Measurements from ENCODE around the gene TRPV6.

GRCh38 chr7:142881586-142882337 lies 3.8 kb downstream of the TRPV6 start:
- TF ChIP-seq CTCF (IDR thresholded peaks at IDR 0.05; ENCODE audit: poor library complexity) = no peak
- no peak for TF ChIP-seq EZH2 (IDR thresholded peaks at IDR 0.05; ENCODE audit: borderline replicate concordance)
- no peak for TF ChIP-seq EZH2phosphoT487 (IDR thresholded peaks at IDR 0.05; ENCODE audit: low read depth, severe bottlenecking, unreplicated experiment)
